Vagina (tissue), 2 donors: ENCODE results near the gene CLUH.

ENCODE experiments used
- CTCF ChIP-seq, 3 experiments: fragments of 450-650 bp in 2 of 3; fragments of 200-600 bp in 1 of 3; sonication (generic) in 1 of 3; IDR thresholded peaks; one replicate each; pipeline ENCODE4 v1.5.1; 2017 to 2019; ENCODE audit warnings: antibody characterized with exemption in 3 of 3, mild to moderate bottlenecking in 2 of 3, moderate library complexity in 2 of 3
- POLR2A ChIP-seq, 2 donors: fragments of 450-650 bp; IDR thresholded peaks; one replicate each; pipeline ENCODE4 v1.6.1; 2017; ENCODE audit warnings: antibody characterized with exemption in 2 of 2, mild to moderate bottlenecking in 2 of 2, moderate library complexity in 2 of 2
- POLR2AphosphoS5 ChIP-seq, 2 donors: sonication (generic); formaldehyde crosslinking; IDR thresholded peaks; one replicate each; pipeline ENCODE4 v1.9.0; 2017; ENCODE audit warnings: antibody characterized with exemption in 2 of 2, mild to moderate bottlenecking in 2 of 2, low read depth in 1 of 2; ENCODE audit not compliant: insufficient read depth in 1 of 2

DNA sequence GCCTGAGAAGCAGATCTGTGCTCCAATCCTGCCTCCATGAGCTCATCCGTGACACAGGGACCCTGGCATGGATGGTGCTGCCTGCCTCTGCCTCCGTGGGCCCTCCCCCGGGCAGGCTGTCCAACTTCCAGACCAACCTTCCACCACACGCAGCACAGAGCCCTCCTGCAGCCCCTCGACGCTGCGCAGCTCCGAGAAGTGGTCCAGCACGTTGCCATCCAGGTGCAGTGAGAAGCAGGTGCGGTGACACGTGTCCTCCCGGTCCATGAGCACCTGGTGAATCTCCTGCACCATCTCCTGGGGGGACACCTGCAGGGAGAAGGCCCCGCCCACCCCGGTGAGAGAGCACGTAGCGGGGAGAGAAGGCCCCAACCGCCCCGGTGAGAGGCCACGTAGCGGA, 8.4 kb downstream of the CLUH start:
- no peak for TF ChIP-seq CTCF (IDR thresholded peaks at IDR 0.05)
- no peak for TF ChIP-seq POLR2AphosphoS5 (IDR thresholded peaks at IDR 0.05; ENCODE audit: insufficient read depth in 1 of 2, low read depth in 1 of 2)
- no peak for TF ChIP-seq POLR2A (IDR thresholded peaks at IDR 0.05)
